Measurements from ENCODE around the gene ASXL2.

ASXL2 gene

DNA sequence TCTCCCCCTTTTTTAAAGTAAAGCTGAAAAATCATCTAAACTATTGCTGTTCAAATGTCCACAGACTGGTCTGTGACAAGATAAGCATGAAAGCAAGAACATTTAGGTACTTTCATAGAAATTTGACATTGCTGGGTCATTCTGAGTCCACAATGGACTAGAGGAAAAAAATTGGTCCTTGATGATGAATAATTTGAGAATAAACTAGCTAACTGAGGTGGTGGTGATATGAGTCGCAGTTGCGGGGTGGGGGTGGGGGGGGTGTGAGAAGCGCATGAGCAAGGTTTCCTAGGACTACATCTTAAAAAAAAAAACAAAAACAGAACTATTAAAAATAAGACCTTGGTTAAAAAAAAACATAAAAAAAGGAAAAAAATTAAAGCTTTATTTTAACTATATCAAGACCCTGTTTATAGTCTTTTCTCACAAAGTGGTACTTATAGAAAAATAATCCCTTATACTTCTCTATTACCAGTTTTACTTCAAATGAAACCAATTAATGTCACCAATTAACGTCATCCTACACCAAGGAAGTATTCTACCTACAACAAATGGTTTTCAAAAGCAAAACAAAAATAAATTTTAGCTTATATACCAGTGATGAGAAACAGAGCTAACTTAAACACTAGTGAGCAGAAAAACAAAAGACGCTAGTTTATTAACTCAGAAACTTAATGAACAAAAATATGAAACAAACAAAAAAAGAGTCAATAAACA lies 88.1 kb downstream of the ASXL2 start:
- Histone ChIP-seq H3K9ac (ENCODE audit: low read depth, low read length) (no peak overlapping the region), H3K4me1 (ENCODE audit: control insufficient read depth, insufficient read depth, low read length) (no peaks in the 10 kb centered on the region), H3K4me3 (ENCODE audit: low read length) (no peak overlapping the region), H3K9me3 (replicated peaks; ENCODE audit: low read length) (no peaks in the 10 kb centered on the region), H3K27me3 (ENCODE audit: control insufficient read depth, insufficient read depth, low read length) (no peaks in the 10 kb centered on the region), H3K36me3 (ENCODE audit: insufficient read depth, low read length) (peaks cover 3% of the 10 kb centered on the region), H3K4me2 (ENCODE audit: low read length) (no peak overlapping the region)

DNA sequence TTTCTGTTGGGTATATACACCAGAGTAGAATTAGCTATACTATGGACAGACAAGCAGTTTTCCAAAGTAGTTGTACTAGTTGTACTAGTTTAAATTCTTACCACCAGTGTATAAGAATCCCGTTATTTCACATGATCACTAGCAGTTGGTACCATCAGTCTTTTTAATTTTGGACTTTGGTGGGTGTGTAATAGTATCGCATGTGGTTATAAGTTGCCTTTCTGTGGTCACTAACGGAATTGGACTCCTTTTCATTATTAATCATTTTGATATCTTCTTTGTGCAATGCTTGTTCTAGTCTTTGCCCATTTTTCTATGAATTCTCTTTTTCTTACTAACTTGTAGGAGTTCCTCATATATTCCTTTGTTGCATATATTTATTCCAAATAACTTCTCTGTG lies 89.8 kb downstream of the ASXL2 start:
- no peak overlapping the region for H3K9ac ChIP-seq (ENCODE audit: low read depth, low read length)
- no peaks in the 10 kb centered on the region for H3K4me1 ChIP-seq (ENCODE audit: control insufficient read depth, insufficient read depth, low read length)
- H3K36me3 ChIP-seq (ENCODE audit: insufficient read depth, low read length), result peaks cover 3% of the 10 kb centered on the region
- H3K27me3 ChIP-seq (ENCODE audit: control insufficient read depth, insufficient read depth, low read length), result no peaks in the 10 kb centered on the region
- H3K9me3 ChIP-seq (replicated peaks; ENCODE audit: low read length), result no peaks in the 10 kb centered on the region
- no peak overlapping the region for H3K4me2 ChIP-seq (ENCODE audit: low read length)
- no peak overlapping the region for H3K4me3 ChIP-seq (ENCODE audit: low read length)

DNA sequence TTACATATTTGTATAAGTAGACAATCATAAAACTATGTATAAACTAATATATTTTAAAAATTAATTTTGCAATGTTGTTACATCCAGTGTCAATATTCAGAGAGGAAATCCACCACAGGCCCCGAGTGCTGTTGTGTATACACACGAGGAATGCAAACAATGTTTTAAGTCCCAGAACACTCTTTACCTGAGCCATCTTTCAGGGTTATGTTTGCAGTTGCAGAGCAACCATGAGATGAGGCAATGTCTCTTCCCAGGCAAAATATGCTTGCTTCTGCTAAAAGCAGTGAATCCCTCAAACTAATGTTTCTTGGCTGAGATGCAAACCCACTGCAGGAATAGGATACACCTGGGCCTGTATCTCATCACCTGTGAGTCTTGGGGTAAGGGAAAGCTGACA lies 91.3 kb downstream of the ASXL2 start:
- Histone ChIP-seq H3K4me1 (ENCODE audit: control insufficient read depth, insufficient read depth, low read length) (no peaks in the 10 kb centered on the region), H3K27me3 (ENCODE audit: control insufficient read depth, insufficient read depth, low read length) (no peaks in the 10 kb centered on the region), H3K4me2 (ENCODE audit: low read length) (no peak overlapping the region), H3K9me3 (replicated peaks; ENCODE audit: low read length) (no peaks in the 10 kb centered on the region), H3K36me3 (ENCODE audit: insufficient read depth, low read length) (peaks cover 3% of the 10 kb centered on the region), H3K4me3 (ENCODE audit: low read length) (no peak overlapping the region), H3K9ac (ENCODE audit: low read depth, low read length) (no peak overlapping the region)

DNA sequence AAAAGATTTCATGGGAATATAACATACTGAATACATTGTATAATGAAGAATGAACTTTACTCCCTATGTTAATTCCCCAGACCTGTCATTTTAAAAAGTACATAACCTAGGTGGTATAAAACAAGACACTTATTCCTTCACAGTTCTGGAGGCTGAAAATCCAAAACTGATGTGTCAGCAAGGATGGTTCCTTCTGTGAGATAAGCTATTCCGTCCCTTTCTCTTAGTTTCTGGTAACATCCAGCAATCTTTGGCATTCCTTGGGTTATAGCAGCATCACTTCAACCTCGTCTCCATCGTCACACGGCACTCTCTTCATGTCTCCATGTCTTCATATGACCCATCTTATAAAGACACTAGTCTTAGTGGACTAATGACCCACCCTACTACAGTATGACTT lies 93.9 kb downstream of the ASXL2 start:
- no peaks in the 10 kb centered on the region for H3K4me1 ChIP-seq (ENCODE audit: control insufficient read depth, insufficient read depth, low read length)
- no peaks in the 10 kb centered on the region for H3K27me3 ChIP-seq (ENCODE audit: control insufficient read depth, insufficient read depth, low read length)

DNA sequence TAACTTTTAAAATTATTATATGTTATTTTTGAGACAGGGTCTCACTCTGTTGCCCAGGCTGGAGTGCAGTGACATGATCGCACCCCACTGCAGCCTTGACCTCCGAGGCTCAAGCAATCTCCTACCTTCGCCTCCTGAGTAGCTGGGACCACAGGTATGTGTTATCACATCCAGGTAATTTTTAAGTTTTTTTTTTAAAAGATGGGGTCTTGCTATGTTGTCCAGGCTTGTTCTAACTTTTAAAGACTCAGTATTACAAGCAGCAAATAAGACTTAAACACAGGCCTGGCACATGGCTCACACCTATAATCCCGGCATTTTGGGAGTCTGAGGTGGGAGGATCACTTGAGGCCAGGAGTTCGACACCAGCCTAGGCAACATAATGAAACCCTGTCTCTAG lies 101.2 kb downstream of the ASXL2 start:
- Histone ChIP-seq H3K4me1 (ENCODE audit: control insufficient read depth, insufficient read depth, low read length) (no peaks in the 10 kb centered on the region), H3K9me3 (replicated peaks; ENCODE audit: low read length) (no peaks in the 10 kb centered on the region), H3K27me3 (ENCODE audit: control insufficient read depth, insufficient read depth, low read length) (no peaks in the 10 kb centered on the region), H3K36me3 (ENCODE audit: insufficient read depth, low read length) (no peaks in the 10 kb centered on the region), H3K4me2 (ENCODE audit: low read length) (no peak overlapping the region), H3K4me3 (ENCODE audit: low read length) (no peak overlapping the region), H3K9ac (ENCODE audit: low read depth, low read length) (no peak overlapping the region)

More for the DNA sequence above, 93.9 kb downstream of the ASXL2 start:
- no peaks in the 10 kb centered on the region for H3K9me3 ChIP-seq (replicated peaks; ENCODE audit: low read length)
- H3K4me3 ChIP-seq (ENCODE audit: low read length), result no peak overlapping the region
- H3K9ac ChIP-seq (ENCODE audit: low read depth, low read length), result no peak overlapping the region
- H3K4me2 ChIP-seq (ENCODE audit: low read length), result no peak overlapping the region
- peaks cover 3% of the 10 kb centered on the region for H3K36me3 ChIP-seq (ENCODE audit: insufficient read depth, low read length)

DNA sequence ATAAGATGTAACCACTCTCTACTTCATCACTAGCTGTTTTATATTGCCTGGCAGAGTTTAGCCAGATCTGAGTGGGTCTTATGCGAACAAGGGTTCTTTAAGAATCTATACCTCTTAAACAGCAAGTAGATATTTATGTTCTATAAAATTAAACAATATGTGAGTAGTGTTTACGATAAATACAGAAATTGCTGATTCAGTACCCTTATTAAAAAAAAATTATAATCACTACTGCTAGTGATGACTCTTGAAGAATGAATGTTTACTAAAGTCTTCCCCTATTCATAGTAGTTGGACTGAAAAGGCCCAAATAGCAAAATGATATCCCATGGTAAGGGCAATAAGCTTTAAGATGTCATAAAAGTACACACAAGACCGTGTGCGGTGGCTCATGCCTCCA lies 106.2 kb downstream of the ASXL2 start:
- Histone ChIP-seq H3K9ac (ENCODE audit: low read depth, low read length) (no peak overlapping the region), H3K36me3 (ENCODE audit: insufficient read depth, low read length) (peaks cover 27% of the 10 kb centered on the region), H3K4me3 (ENCODE audit: low read length) (no peak overlapping the region), H3K4me2 (ENCODE audit: low read length) (no peak overlapping the region), H3K4me1 (ENCODE audit: control insufficient read depth, insufficient read depth, low read length) (no peaks in the 10 kb centered on the region), H3K9me3 (replicated peaks; ENCODE audit: low read length) (no peaks in the 10 kb centered on the region), H3K27me3 (ENCODE audit: control insufficient read depth, insufficient read depth, low read length) (no peaks in the 10 kb centered on the region)

DNA sequence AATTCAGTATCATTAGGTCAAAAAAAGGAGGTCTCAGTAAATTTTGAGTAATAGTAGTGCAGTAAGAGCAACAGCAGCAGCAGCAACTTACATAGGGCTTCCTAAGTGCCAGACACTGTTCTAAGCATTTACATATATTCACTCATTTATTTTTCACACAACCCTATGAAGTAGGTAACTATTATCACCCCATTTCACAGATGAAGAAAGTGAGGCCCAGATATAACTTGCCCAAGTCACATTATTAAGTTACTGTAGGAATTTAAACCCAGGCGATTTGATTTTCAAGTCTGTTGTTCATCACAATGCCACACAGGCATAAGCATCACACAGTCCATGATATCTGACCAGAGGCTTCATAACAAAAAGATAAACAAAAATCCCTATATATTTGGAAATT lies 114.7 kb downstream of the ASXL2 start:
- H3K9me3 ChIP-seq (replicated peaks; ENCODE audit: low read length), result no peaks in the 10 kb centered on the region
- H3K4me2 ChIP-seq (ENCODE audit: low read length), result no peak overlapping the region
- no peak overlapping the region for H3K9ac ChIP-seq (ENCODE audit: low read depth, low read length)
- H3K27me3 ChIP-seq (ENCODE audit: control insufficient read depth, insufficient read depth, low read length), result no peaks in the 10 kb centered on the region
- no peak overlapping the region for H3K4me3 ChIP-seq (ENCODE audit: low read length)
- peaks cover 32% of the 10 kb centered on the region for H3K36me3 ChIP-seq (ENCODE audit: insufficient read depth, low read length)
- no peaks in the 10 kb centered on the region for H3K4me1 ChIP-seq (ENCODE audit: control insufficient read depth, insufficient read depth, low read length)

DNA sequence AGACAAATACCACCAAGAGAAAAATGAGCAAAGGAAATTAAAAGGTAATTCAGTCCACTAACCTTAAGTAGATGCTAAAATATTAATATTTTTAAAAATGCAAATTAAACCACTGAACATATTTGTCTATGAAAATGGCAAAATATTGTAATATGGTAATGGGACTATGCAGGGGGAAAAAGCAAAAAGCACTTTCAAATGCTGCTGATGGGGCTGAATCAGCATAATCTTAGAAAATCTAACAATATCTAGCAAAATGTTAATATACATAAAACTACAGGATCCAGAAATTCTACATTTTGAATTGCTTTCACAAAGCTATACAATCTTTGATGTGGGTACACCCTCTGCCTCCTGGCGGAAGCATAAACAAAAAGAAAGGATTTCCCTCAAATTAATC lies 118.0 kb downstream of the ASXL2 start:
- Histone ChIP-seq H3K4me1 (ENCODE audit: control insufficient read depth, insufficient read depth, low read length) (no peaks in the 10 kb centered on the region), H3K9me3 (replicated peaks; ENCODE audit: low read length) (no peaks in the 10 kb centered on the region), H3K4me2 (ENCODE audit: low read length) (no peak overlapping the region), H3K36me3 (ENCODE audit: insufficient read depth, low read length) (peaks cover 9% of the 10 kb centered on the region), H3K4me3 (ENCODE audit: low read length) (no peak overlapping the region), H3K9ac (ENCODE audit: low read depth, low read length) (no peak overlapping the region), H3K27me3 (ENCODE audit: control insufficient read depth, insufficient read depth, low read length) (no peaks in the 10 kb centered on the region)

DNA sequence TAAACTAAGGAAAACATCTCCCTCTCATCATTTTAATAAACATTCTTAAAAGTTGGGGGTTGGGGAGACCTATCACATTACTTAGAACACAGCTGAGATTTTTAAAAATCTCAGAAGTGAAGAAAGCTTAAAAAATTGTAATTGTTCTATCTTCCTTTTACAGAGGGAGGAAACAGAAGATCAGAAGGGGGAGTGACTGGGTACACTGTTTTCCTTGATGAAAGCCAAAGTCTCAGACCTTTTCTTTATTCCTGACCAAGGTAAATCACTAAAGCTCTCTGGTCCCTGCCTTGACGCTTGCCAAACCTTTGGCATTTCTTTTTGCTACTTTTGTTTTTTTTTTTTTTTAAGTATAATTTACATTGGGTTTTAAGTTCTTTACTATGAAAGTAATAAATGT lies 119.9 kb downstream of the ASXL2 start:
- Histone ChIP-seq H3K36me3 (ENCODE audit: insufficient read depth, low read length) (peaks cover 12% of the 10 kb centered on the region), H3K9me3 (replicated peaks; ENCODE audit: low read length) (no peaks in the 10 kb centered on the region)

DNA sequence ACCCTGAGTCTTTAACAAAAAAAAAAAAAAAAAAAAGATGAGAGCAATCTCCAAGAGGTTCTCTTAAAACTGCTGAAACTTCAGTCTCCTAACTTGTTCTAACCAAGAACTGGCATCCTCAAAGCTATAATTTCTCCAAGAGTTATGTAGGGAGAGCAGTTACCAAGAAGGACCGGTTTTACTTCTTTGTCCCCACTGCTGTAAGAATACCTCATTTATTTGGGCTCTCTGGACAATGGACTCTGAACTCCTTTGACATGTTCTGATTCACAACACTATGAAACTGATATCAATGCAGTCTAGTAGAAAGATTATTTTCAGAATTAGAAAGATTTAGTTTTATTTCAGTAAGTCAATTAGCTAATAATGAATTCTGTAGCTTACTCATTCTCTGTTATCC lies 120.4 kb downstream of the ASXL2 start:
- H3K4me3 ChIP-seq (ENCODE audit: low read length), result no peak overlapping the region
- peaks cover 13% of the 10 kb centered on the region for H3K36me3 ChIP-seq (ENCODE audit: insufficient read depth, low read length)
- H3K4me1 ChIP-seq (ENCODE audit: control insufficient read depth, insufficient read depth, low read length), result no peaks in the 10 kb centered on the region
- no peaks in the 10 kb centered on the region for H3K27me3 ChIP-seq (ENCODE audit: control insufficient read depth, insufficient read depth, low read length)
- no peak overlapping the region for H3K4me2 ChIP-seq (ENCODE audit: low read length)
- H3K9me3 ChIP-seq (replicated peaks; ENCODE audit: low read length), result no peaks in the 10 kb centered on the region
- no peak overlapping the region for H3K9ac ChIP-seq (ENCODE audit: low read depth, low read length)

More for the DNA sequence above, 119.9 kb downstream of the ASXL2 start:
- H3K4me2 ChIP-seq (ENCODE audit: low read length), result no peak overlapping the region
- H3K27me3 ChIP-seq (ENCODE audit: control insufficient read depth, insufficient read depth, low read length), result no peaks in the 10 kb centered on the region
- no peak overlapping the region for H3K4me3 ChIP-seq (ENCODE audit: low read length)
- no peaks in the 10 kb centered on the region for H3K4me1 ChIP-seq (ENCODE audit: control insufficient read depth, insufficient read depth, low read length)
- H3K9ac ChIP-seq (ENCODE audit: low read depth, low read length), result no peak overlapping the region

DNA sequence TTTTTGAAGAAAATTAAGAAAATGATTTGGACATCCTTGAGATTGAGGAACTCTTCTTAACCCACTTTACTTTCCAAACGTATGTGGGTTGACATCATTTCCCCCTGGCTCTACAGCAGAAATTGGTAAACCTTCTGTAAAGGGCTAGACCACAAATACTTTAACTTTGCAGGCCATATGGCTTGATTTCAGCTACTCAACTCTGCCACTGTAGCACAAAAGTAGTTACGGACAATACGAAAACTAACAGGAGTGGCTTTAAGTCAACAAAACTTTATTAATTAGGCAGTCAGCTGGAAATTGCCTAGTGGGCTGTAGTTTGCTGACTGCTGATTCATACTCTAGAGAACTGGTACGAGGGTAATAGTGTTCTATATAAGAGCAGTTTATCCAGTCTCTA lies 121.8 kb downstream of the ASXL2 start:
- Histone ChIP-seq H3K4me1 (ENCODE audit: control insufficient read depth, insufficient read depth, low read length) (no peaks in the 10 kb centered on the region), H3K4me2 (ENCODE audit: low read length) (no peak overlapping the region), H3K9me3 (replicated peaks; ENCODE audit: low read length) (no peaks in the 10 kb centered on the region), H3K27me3 (ENCODE audit: control insufficient read depth, insufficient read depth, low read length) (no peaks in the 10 kb centered on the region), H3K36me3 (ENCODE audit: insufficient read depth, low read length) (peaks cover 21% of the 10 kb centered on the region), H3K4me3 (ENCODE audit: low read length) (no peak overlapping the region), H3K9ac (ENCODE audit: low read depth, low read length) (no peak overlapping the region)

DNA sequence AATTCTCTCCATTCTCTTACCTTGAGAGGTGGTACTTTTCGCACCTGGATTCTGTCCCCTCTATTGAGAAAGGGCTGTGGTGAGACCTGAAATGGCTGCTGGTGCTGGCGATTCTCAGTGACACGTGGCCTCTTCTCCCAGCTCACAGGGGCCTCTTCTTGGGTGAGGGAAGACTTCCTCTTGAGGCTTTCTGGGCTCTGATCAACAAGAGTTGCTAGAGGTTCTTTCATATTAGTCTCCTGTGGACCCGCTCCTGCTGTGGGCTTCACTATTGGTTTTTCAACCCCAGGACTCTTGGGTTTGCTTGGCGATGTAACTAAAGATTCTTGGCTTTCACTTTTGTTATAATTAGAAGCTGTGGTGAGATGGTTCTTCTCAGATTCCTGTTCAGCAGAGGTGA lies 128.6 kb downstream of the ASXL2 start:
- Histone ChIP-seq H3K9ac (ENCODE audit: low read depth, low read length) (no peak overlapping the region), H3K4me3 (ENCODE audit: low read length) (no peak overlapping the region), H3K4me1 (ENCODE audit: control insufficient read depth, insufficient read depth, low read length) (no peaks in the 10 kb centered on the region), H3K9me3 (replicated peaks; ENCODE audit: low read length) (no peaks in the 10 kb centered on the region), H3K36me3 (ENCODE audit: insufficient read depth, low read length) (peaks cover 51% of the 10 kb centered on the region), H3K4me2 (ENCODE audit: low read length) (no peak overlapping the region), H3K27me3 (ENCODE audit: control insufficient read depth, insufficient read depth, low read length) (no peaks in the 10 kb centered on the region)

Data from skeletal muscle satellite cell (primary cell).